Testis (tissue), 3 donors: ENCODE data around the gene IPO4. TPM values are rescaled to one million over a fixed set of nuclear protein-coding genes. Genes with fewer than 3 reads are reported as not detected.
A peak's percentile ranks its signal among the peaks of the same experiment; 100 is the strongest.

Experiments used
- DNase-seq: peaks from one replicate; pipeline ENCODE4 v3.0.0-alpha.2; 2019
- H3K27ac ChIP-seq, 2 donors: fragments of 200-600 bp; sonication (generic); one replicate each; pipeline ENCODE4 v1.5.1; 2019
- H3K27me3 ChIP-seq: fragments of 200-600 bp; sonication (generic); one replicate; pipeline ENCODE4 v1.5.1; 2019
- H3K36me3 ChIP-seq: fragments of 200-600 bp; sonication (generic); one replicate; pipeline ENCODE4 v1.5.1; 2017; ENCODE audit warnings: low read depth; ENCODE audit errors: missing control alignments
- H3K4me1 ChIP-seq: fragments of 200-600 bp; sonication (generic); one replicate; pipeline ENCODE4 v1.5.1; 2019
- H3K4me3 ChIP-seq, 2 donors: fragments of 200-600 bp; sonication (generic); one replicate each; pipeline ENCODE4 v1.5.1; 2017 to 2019
- H3K9me3 ChIP-seq: fragments of 200-600 bp; sonication (generic); one replicate; pipeline ENCODE4 v1.5.1; 2017
- POLR2A ChIP-seq: fragments of 450-650 bp; IDR thresholded peaks from one replicate; pipeline ENCODE4 v1.6.1; 2017; ENCODE audit warnings: antibody characterized with exemption, mild to moderate bottlenecking, moderate library complexity
- WGBS, 2 donors: methylation state at CpG; one replicate each; pipeline ENCODE4 v1.1.5; 2018; 5-methylcytosine and 5-hydroxymethylcytosine counted together
- intact Hi-C: fragments of 100-400 bp; cut with DNase I; formaldehyde crosslinking; loops from one replicate; pipeline ENCODE4 v1.15.1; 2023; ENCODE audit warnings: low total_unique reads
- microRNA-seq, 2 donors: library from miRNA; unstranded; fragments of <30 nt; microRNA quantifications; one replicate each; pipeline ENCODE4, GENCODE V29; 2016; ENCODE audit warnings: borderline number of aligned reads in 2 of 2, borderline replicate concordance in 1 of 2
- polyA plus RNA-seq: library from polyadenylated mRNA; stranded (reverse); fragments of 350-450 nt; fragmentation: Illumina TruSeq; extraction: RNeasy Lipid Tissue Mini Kit (QIAGEN cat#74804); gene quantifications from one replicate; pipeline ENCODE4 v1.2.3, GENCODE V29; 2014; ENCODE audit warnings: low read depth, low replicate concordance; ENCODE audit not compliant: insufficient read depth
- small RNA-seq, 2 donors: library from RNA; depleted of rRNA; stranded (forward); fragments of <200 nt; gene quantifications; one replicate each; pipeline ENCODE3, GENCODE V24; 2016
- total RNA-seq, 2 donors: library from RNA; depleted of rRNA; stranded (reverse); fragments of >200 nt; gene quantifications; one replicate each; pipeline ENCODE4 v1.2.3, GENCODE V29; 2016
- TF ChIP-seq, protein P1 (sequence below), 3 experiments: fragments of 450-650 bp in 2 of 3; fragments of 200-600 bp in 1 of 3; sonication (generic) in 1 of 3; IDR thresholded peaks; one replicate each; pipeline ENCODE4 v1.5.1; 2016 to 2019; ENCODE audit warnings: antibody characterized with exemption in 3 of 3, mild to moderate bottlenecking in 2 of 3, moderate library complexity in 1 of 3

The IPO4 gene
- total and polyA plus RNA-seq, 3 donors from 2014 or later: 85.9 to 156 (median 140) TPM

- WGBS, 2 donors: 48 to 56% methylated on average over 5 to 7 of the region's 7 CpGs
- DNase-seq: no peak
- peak overlapping the region in 1 of 2 donors; percentile 46 for H3K27ac ChIP-seq
- no peaks in the 10 kb centered on the region for H3K27me3 ChIP-seq
- no peaks in the 10 kb centered on the region for H3K36me3 ChIP-seq
- intact Hi-C loops: no loop called here
- peaks cover 13% of the 10 kb centered on the region for H3K4me1 ChIP-seq
- no peak for TF ChIP-seq POLR2A
- TF ChIP-seq, protein P1, sequence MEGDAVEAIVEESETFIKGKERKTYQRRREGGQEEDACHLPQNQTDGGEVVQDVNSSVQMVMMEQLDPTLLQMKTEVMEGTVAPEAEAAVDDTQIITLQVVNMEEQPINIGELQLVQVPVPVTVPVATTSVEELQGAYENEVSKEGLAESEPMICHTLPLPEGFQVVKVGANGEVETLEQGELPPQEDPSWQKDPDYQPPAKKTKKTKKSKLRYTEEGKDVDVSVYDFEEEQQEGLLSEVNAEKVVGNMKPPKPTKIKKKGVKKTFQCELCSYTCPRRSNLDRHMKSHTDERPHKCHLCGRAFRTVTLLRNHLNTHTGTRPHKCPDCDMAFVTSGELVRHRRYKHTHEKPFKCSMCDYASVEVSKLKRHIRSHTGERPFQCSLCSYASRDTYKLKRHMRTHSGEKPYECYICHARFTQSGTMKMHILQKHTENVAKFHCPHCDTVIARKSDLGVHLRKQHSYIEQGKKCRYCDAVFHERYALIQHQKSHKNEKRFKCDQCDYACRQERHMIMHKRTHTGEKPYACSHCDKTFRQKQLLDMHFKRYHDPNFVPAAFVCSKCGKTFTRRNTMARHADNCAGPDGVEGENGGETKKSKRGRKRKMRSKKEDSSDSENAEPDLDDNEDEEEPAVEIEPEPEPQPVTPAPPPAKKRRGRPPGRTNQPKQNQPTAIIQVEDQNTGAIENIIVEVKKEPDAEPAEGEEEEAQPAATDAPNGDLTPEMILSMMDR (IDR thresholded peaks at IDR 0.05): no peak
- no peaks in the 10 kb centered on the region for H3K9me3 ChIP-seq
- H3K4me3 ChIP-seq: no peak overlapping the region
These were observed 57.7 kb downstream of the IPO4 start for GRCh38 chr14:24130717-24131548.

GRCh38 chr14:24130380-24130716, 58.3 kb downstream of the IPO4 start, which contains the start of gene FITM1:
TSS of gene FITM1 (plus strand) at chr14:24130659. CDS start at chr14:24131564, 905 bp downstream.
- Histone ChIP-seq H3K4me1 (peaks cover 10% of the 10 kb centered on the region), H3K27me3 (no peaks in the 10 kb centered on the region), H3K27ac (peak within 1 kb of the TSS in 1 of 2 donors; percentile 46), H3K36me3 (no peaks in the 10 kb centered on the region), H3K9me3 (no peaks in the 10 kb centered on the region), H3K4me3 (no peak within 1 kb of the TSS)
- no peak for TF ChIP-seq POLR2A
- TF ChIP-seq, protein P1 (IDR thresholded peaks at IDR 0.05): no peak
- intact Hi-C loops: no loop called here
- 86 to 91% methylated on average over 5 of the region's 5 CpGs for WGBS, 2 donors
- no peak for DNase-seq

Small RNAs within 50 kb of the gene (microRNA-seq; reads per million reads assigned to microRNA genes)
- gene MIR7703: 0 reads per million in 2 donors

Small RNAs within 50 kb of the gene (small RNA-seq; reads per million reads assigned to genes)
- gene AL136295.4 (0 to 0.09 reads per million in 2 donors), gene CHMP4A (0.09 reads per million in 2 donors), gene IPO4 (0 to 0.19 reads per million in 2 donors), gene IRF9 (0 reads per million in 2 donors), gene MDP1 (0 reads per million in 2 donors), gene RNA5SP383 (0.37 to 0.47 reads per million in 2 donors)

Other genes starting within 250 kb of the IPO4 start
Only the 30 nearest of the 34 such genes appear.
- gene DHRS4L2, start 199.9 kb downstream of the IPO4 start, total RNA-seq: 10 to 100 TPM; 15.7 to 23.4 TPM
- gene DHRS4L2, start 199.9 kb downstream of the IPO4 start, polyA plus RNA-seq: 22.4 TPM
- 1 to 10 TPM; 7.7 to 8.6 TPM for gene CARMIL3, start 136.8 kb downstream of the IPO4 start, total RNA-seq
- 6.8 TPM for gene CARMIL3, start 136.8 kb downstream of the IPO4 start, polyA plus RNA-seq
- gene CPNE6, start 117.3 kb downstream of the IPO4 start, total RNA-seq: under 1 TPM; 0.12 to 0.71 TPM
- gene CPNE6, start 117.3 kb downstream of the IPO4 start, polyA plus RNA-seq: 5.7 TPM
- 10 to 100 TPM; 20.7 to 30.6 TPM for gene PCK2, start 94.5 kb downstream of the IPO4 start, total RNA-seq
- 43.6 TPM for gene PCK2, start 94.5 kb downstream of the IPO4 start, polyA plus RNA-seq
- 10 to 100 TPM; 67.6 to 68.0 TPM for gene DCAF11, start 74.0 kb downstream of the IPO4 start, total RNA-seq
- 77.4 TPM for gene DCAF11, start 74.0 kb downstream of the IPO4 start, polyA plus RNA-seq
- gene NRL, start 73.9 kb downstream of the IPO4 start, total RNA-seq: 1 to 10 TPM; 6.6 to 8.3 TPM
- gene NRL, start 73.9 kb downstream of the IPO4 start, polyA plus RNA-seq: 8.2 TPM
- 1 to 10 TPM; 2.2 to 3.5 TPM for gene FITM1, start 58.2 kb downstream of the IPO4 start, total RNA-seq
- gene FITM1, start 58.2 kb downstream of the IPO4 start, polyA plus RNA-seq: 3.7 TPM
- 10 to 100 TPM; 43.3 to 63.9 TPM for gene PSME1, start 52.6 kb downstream of the IPO4 start, total RNA-seq
- gene PSME1, start 52.6 kb downstream of the IPO4 start, polyA plus RNA-seq: 101 TPM
- 10 to 100 TPM; 15.2 to 23.9 TPM for gene EMC9, start 47.2 kb downstream of the IPO4 start, total RNA-seq
- 33.7 TPM for gene EMC9, start 47.2 kb downstream of the IPO4 start, polyA plus RNA-seq
- 10 to 100 TPM; 49.8 to 78.1 TPM for gene PSME2, start 42.2 kb downstream of the IPO4 start, total RNA-seq
- 122 TPM for gene PSME2, start 42.2 kb downstream of the IPO4 start, polyA plus RNA-seq
- gene RNF31, start 41.3 kb downstream of the IPO4 start, total RNA-seq: 10 to 100 TPM; 94.5 to 96.8 TPM
- gene RNF31, start 41.3 kb downstream of the IPO4 start, polyA plus RNA-seq: 71.0 TPM
- gene IRF9, start 27.6 kb downstream of the IPO4 start, total RNA-seq: 10 to 100 TPM; 45.7 to 56.2 TPM
- 74.8 TPM for gene IRF9, start 27.6 kb downstream of the IPO4 start, polyA plus RNA-seq
- gene REC8, start 16.7 kb downstream of the IPO4 start, total RNA-seq: 10 to 100 TPM; 27.7 to 55.9 TPM
- gene REC8, start 16.7 kb downstream of the IPO4 start, polyA plus RNA-seq: 58.8 TPM
- 10 to 100 TPM; 45.0 to 50.0 TPM for gene TM9SF1, start 6.6 kb upstream of the IPO4 start, total RNA-seq
- gene TM9SF1, start 6.6 kb upstream of the IPO4 start, polyA plus RNA-seq: 53.2 TPM
- gene TSSK4, start 16.9 kb upstream of the IPO4 start, total RNA-seq: 10 to 100 TPM; 19.4 to 27.4 TPM
- gene TSSK4, start 16.9 kb upstream of the IPO4 start, polyA plus RNA-seq: 78.2 TPM
- gene CHMP4A, start 24.7 kb upstream of the IPO4 start, total RNA-seq: 100 to 1,000 TPM in 1 of 2 donors, 10 to 100 TPM in 1; 52.9 to 111 TPM
- gene CHMP4A, start 24.7 kb upstream of the IPO4 start, polyA plus RNA-seq: 56.3 TPM
- gene MDP1, start 27.2 kb upstream of the IPO4 start, total RNA-seq: 10 to 100 TPM; 17.3 to 19.5 TPM
- 20.1 TPM for gene MDP1, start 27.2 kb upstream of the IPO4 start, polyA plus RNA-seq
- gene NEDD8, start 43.6 kb upstream of the IPO4 start, total RNA-seq: 100 to 1,000 TPM in 1 of 2 donors, 10 to 100 TPM in 1; 94.6 to 110 TPM
- 180 TPM for gene NEDD8, start 43.6 kb upstream of the IPO4 start, polyA plus RNA-seq
- gene GMPR2, start 44.1 kb upstream of the IPO4 start, total RNA-seq: 10 to 100 TPM; 30.0 to 42.2 TPM
- 49.9 TPM for gene GMPR2, start 44.1 kb upstream of the IPO4 start, polyA plus RNA-seq
- 10 to 100 TPM; 27.5 to 32.1 TPM for gene TINF2, start 53.8 kb upstream of the IPO4 start, total RNA-seq
- gene TINF2, start 53.8 kb upstream of the IPO4 start, polyA plus RNA-seq: 45.6 TPM
- gene TGM1, start 74.4 kb upstream of the IPO4 start, total RNA-seq: 10 to 100 TPM in 1 of 2 donors, 1 to 10 TPM in 1; 3.6 to 10.5 TPM
- gene TGM1, start 74.4 kb upstream of the IPO4 start, polyA plus RNA-seq: 5.4 TPM
- 10 to 100 TPM; 70.9 to 90.2 TPM for gene RABGGTA, start 82.8 kb upstream of the IPO4 start, total RNA-seq
- 33.5 TPM for gene RABGGTA, start 82.8 kb upstream of the IPO4 start, polyA plus RNA-seq
- 10 to 100 TPM; 22.5 to 24.6 TPM for gene DHRS1, start 111.0 kb upstream of the IPO4 start, total RNA-seq
- gene DHRS1, start 111.0 kb upstream of the IPO4 start, polyA plus RNA-seq: 19.2 TPM
- gene NOP9, start 111.0 kb upstream of the IPO4 start, total RNA-seq: 10 to 100 TPM; 25.0 to 27.6 TPM
- 20.1 TPM for gene NOP9, start 111.0 kb upstream of the IPO4 start, polyA plus RNA-seq
- gene CIDEB, start 119.2 kb upstream of the IPO4 start, total RNA-seq: 1 to 10 TPM; 3.8 to 6.6 TPM
- gene CIDEB, start 119.2 kb upstream of the IPO4 start, polyA plus RNA-seq: 7.0 TPM
- gene LTB4R2, start 121.3 kb upstream of the IPO4 start, total RNA-seq: 10 to 100 TPM; 23.4 to 28.1 TPM
- gene LTB4R2, start 121.3 kb upstream of the IPO4 start, polyA plus RNA-seq: 4.2 TPM
- 10 to 100 TPM; 10.3 to 10.9 TPM for gene LTB4R, start 122.7 kb upstream of the IPO4 start, total RNA-seq
- 5.5 TPM for gene LTB4R, start 122.7 kb upstream of the IPO4 start, polyA plus RNA-seq
- 10 to 100 TPM; 13.9 to 23.1 TPM for gene ADCY4, start 146.3 kb upstream of the IPO4 start, total RNA-seq
- gene ADCY4, start 146.3 kb upstream of the IPO4 start, polyA plus RNA-seq: 10.0 TPM
- 10 to 100 TPM in 1 of 2 donors, 1 to 10 TPM in 1; 3.2 to 11.3 TPM for gene RIPK3, start 151.2 kb upstream of the IPO4 start, total RNA-seq
- 2.8 TPM for gene RIPK3, start 151.2 kb upstream of the IPO4 start, polyA plus RNA-seq
- gene NFATC4, start 179.4 kb upstream of the IPO4 start, total RNA-seq: 10 to 100 TPM; 40.9 to 53.5 TPM
- 83.6 TPM for gene NFATC4, start 179.4 kb upstream of the IPO4 start, polyA plus RNA-seq